CD14-positive monocyte (primary cell): ENCODE measurements around the gene ATG12. TPM values are rescaled to one million over a fixed set of nuclear protein-coding genes. Genes with fewer than 3 reads are reported as not detected.

ENCODE experiments used
- DNase-seq, 3 donors: peaks; one replicate each; pipeline ENCODE4 v3.0.0-alpha.2; 2011 to 2022
- H2AFZ ChIP-seq: 2 replicates; pipeline ENCODE4 v1.6.0; 2012; ENCODE audit warnings: mild to moderate bottlenecking, low read depth, low read length, inconsistent platforms; ENCODE audit not compliant: insufficient read depth, poor library complexity, severe bottlenecking
- H3K27ac ChIP-seq, 2 donors: 1 replicate in 1 of 2; 2 replicates in 1 of 2; pipeline ENCODE4 v1.5.1; 2012 to 2013; ENCODE audit warnings: low read length in 2 of 2, control low read depth in 1 of 2, inconsistent platforms in 1 of 2, low read depth in 1 of 2, mild to moderate bottlenecking in 1 of 2
- H3K27me3 ChIP-seq, 2 donors: one replicate each; pipeline versions ENCODE4 v1.6.0 to v1.6.1; 2011 to 2013; ENCODE audit warnings: low read length in 2 of 2; ENCODE audit not compliant: control insufficient read depth in 2 of 2, insufficient read depth in 2 of 2
- H3K36me3 ChIP-seq, 2 donors: replicated peaks in 1 of 2; 1 replicate in 1 of 2; 2 replicates in 1 of 2; pipeline versions ENCODE4 v1.5.1 to v1.6.1; 2012 to 2013; ENCODE audit warnings: low read length in 2 of 2, control low read depth in 1 of 2, inconsistent platforms in 1 of 2, mild to moderate bottlenecking in 1 of 2; ENCODE audit not compliant: insufficient read depth in 2 of 2, control insufficient read depth in 1 of 2
- H3K4me1 ChIP-seq, 2 donors: 1 replicate in 1 of 2; 2 replicates in 1 of 2; pipeline versions ENCODE4 v1.5.1 to v1.6.1; 2012 to 2013; ENCODE audit warnings: low read length in 2 of 2, control low read depth in 1 of 2, inconsistent platforms in 1 of 2, mild to moderate bottlenecking in 1 of 2, moderate library complexity in 1 of 2; ENCODE audit not compliant: insufficient read depth in 2 of 2, control insufficient read depth in 1 of 2
- H3K4me2 ChIP-seq: replicated peaks from 2 replicates; pipeline ENCODE3; 2012; ENCODE audit warnings: low read length, moderate library complexity, mild to moderate bottlenecking; ENCODE audit not compliant: poor library complexity, severe bottlenecking; ENCODE audit errors: extremely low read depth
- H3K4me3 ChIP-seq, 3 experiments: fragments of 200-600 bp in 1 of 3; sonication (generic) in 1 of 3; replicated peaks in 1 of 3; 1 replicate in 2 of 3; 2 replicates in 1 of 3; pipeline ENCODE4 v1.5.1; 2011 to 2013; ENCODE audit warnings: low read length in 3 of 3, mild to moderate bottlenecking in 3 of 3, control low read depth in 2 of 3, low read depth in 2 of 3, inconsistent platforms in 1 of 3, moderate library complexity in 1 of 3
- H3K79me2 ChIP-seq: 2 replicates; pipeline ENCODE4 v1.6.0; 2012; ENCODE audit warnings: mild to moderate bottlenecking, control low read depth, inconsistent platforms, low read length, moderate library complexity; ENCODE audit not compliant: insufficient read depth
- H3K9ac ChIP-seq: 2 replicates; pipeline ENCODE4 v1.6.0; 2017; ENCODE audit warnings: low read length, mild to moderate bottlenecking; ENCODE audit not compliant: insufficient read depth, poor library complexity, severe bottlenecking
- H3K9me3 ChIP-seq, 2 donors: replicated peaks in 1 of 2; 1 replicate in 1 of 2; 2 replicates in 1 of 2; pipeline versions ENCODE4 v1.5.1 to v1.6.1; 2012 to 2013; ENCODE audit warnings: low read length in 2 of 2, control low read depth in 1 of 2; ENCODE audit not compliant: control insufficient read depth in 1 of 2, insufficient read depth in 1 of 2
- H4K20me1 ChIP-seq: 2 replicates; pipeline ENCODE4 v1.6.0; 2012; ENCODE audit warnings: mild to moderate bottlenecking, low read length, control low read depth, moderate library complexity; ENCODE audit not compliant: insufficient read depth
- H3K27ac Mint-ChIP-seq, 7 donors: one replicate each; pipeline ENCODE4 v1.8.0; 2020; ENCODE audit warnings: mild to moderate bottlenecking in 7 of 7, mixed read lengths in 7 of 7, moderate library complexity in 6 of 7, inconsistent platforms in 2 of 7
- H3K27me3 Mint-ChIP-seq, 3 donors: one replicate each; pipeline ENCODE4 v1.8.0; 2021 to 2022; ENCODE audit warnings: low read depth in 3 of 3, mild to moderate bottlenecking in 3 of 3, mixed read lengths in 3 of 3, moderate library complexity in 3 of 3, inconsistent platforms in 1 of 3
- H3K36me3 Mint-ChIP-seq, 2 donors: one replicate each; pipeline ENCODE4 v1.8.0; 2020; ENCODE audit warnings: mixed read lengths in 2 of 2, inconsistent platforms in 1 of 2, mild to moderate bottlenecking in 1 of 2
- H3K4me1 Mint-ChIP-seq: one replicate; pipeline ENCODE4 v1.8.0; 2020; ENCODE audit warnings: mild to moderate bottlenecking, mixed read lengths
- H3K4me3 Mint-ChIP-seq, 2 donors: one replicate each; pipeline ENCODE4 v1.8.0; 2020; ENCODE audit warnings: mild to moderate bottlenecking in 2 of 2, mixed read lengths in 2 of 2, moderate library complexity in 1 of 2
- H3K9me3 Mint-ChIP-seq, 7 donors: one replicate each; pipeline ENCODE4 v1.8.0; 2020 to 2022; ENCODE audit warnings: mixed read lengths in 7 of 7, mild to moderate bottlenecking in 6 of 7, moderate library complexity in 6 of 7, inconsistent platforms in 2 of 7
- CTCF ChIP-seq: fragments of 200-600 bp; IDR thresholded peaks from one replicate; pipeline ENCODE4 v1.8.0; 2022; ENCODE audit warnings: antibody characterized with exemption, mild to moderate bottlenecking
- intact Hi-C, 2 donors: fragments of 100-400 bp; cut with micrococcal nuclease; formaldehyde crosslinking; loops; one replicate each; pipeline versions ENCODE4 v1.15.0 to v1.15.1; 2023
- polyA plus RNA-seq, 3 donors: library from polyadenylated mRNA; depleted of rRNA in 1 of 3; unstranded in 2 of 3; stranded (reverse) in 1 of 3; fragments of 300-500 nt in 2 of 3; fragments of >200 nt in 1 of 3; fragmentation: Illumina TruSeq in 2 of 3; gene quantifications; 1 replicate in 2 of 3; 2 replicates in 1 of 3; pipeline ENCODE4 v1.2.3, GENCODE V29; 2012 to 2021

The ATG12 gene
- polyA plus RNA-seq, 3 donors: 44.3 to 143 (median 101) TPM

- H3K27me3 ChIP-seq: peaks cover 37 to 61% of the 10 kb centered on the region in 2 donors
- H4K20me1 ChIP-seq: no peaks in the 10 kb centered on the region
- H3K27ac Mint-ChIP-seq: no peak overlapping the region
- H3K27ac ChIP-seq: no peak overlapping the region
- no peak overlapping the region for H2AFZ ChIP-seq
- H3K9me3 ChIP-seq: peaks cover 0 to 16% of the 10 kb centered on the region in 2 donors
- H3K9me3 Mint-ChIP-seq: peaks cover 0 to 12% (median 3%) of the 10 kb centered on the region in 7 donors
- intact Hi-C loops: no loop called here
- peaks cover 12% of the 10 kb centered on the region for H3K4me1 Mint-ChIP-seq
- H3K27me3 Mint-ChIP-seq: peaks cover 43 to 67% (median 43%) of the 10 kb centered on the region in 3 donors
- no peak for TF ChIP-seq CTCF
- peaks cover 7 to 11% of the 10 kb centered on the region in 2 donors for H3K4me1 ChIP-seq
- no peak overlapping the region for H3K4me3 ChIP-seq
- peaks cover 3 to 4% of the 10 kb centered on the region in 2 donors for H3K36me3 Mint-ChIP-seq
- no peaks in the 10 kb centered on the region for H3K36me3 ChIP-seq
- no peak overlapping the region for H3K4me2 ChIP-seq
- no peak overlapping the region for H3K4me3 Mint-ChIP-seq
- H3K9ac ChIP-seq: no peak overlapping the region
- no peak for DNase-seq
- H3K79me2 ChIP-seq: no peaks in the 10 kb centered on the region
These were observed 30.0 kb downstream of the ATG12 start for GRCh38 chr5:115811406-115811805.

DNA sequence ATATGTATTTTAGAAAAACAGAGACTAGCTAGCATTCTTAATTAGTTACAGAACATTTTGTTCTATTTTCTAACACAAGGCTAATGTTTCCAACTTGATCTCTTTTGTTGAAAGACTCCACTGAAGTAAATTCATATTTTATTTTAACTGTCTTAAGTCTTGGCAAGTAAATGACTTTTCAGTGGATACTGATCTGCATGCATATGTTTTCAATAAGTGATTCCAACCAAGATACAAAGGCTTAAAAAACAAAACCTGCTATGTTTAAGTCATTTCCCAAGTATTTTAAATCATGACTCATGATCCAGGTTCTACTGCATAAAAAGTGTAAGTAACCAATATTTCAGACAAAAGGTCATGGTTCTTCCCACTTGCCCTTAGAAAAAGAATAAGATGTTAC, 30.6 kb downstream of the ATG12 start:
- Histone ChIP-seq H3K27me3 (peaks cover 30 to 55% of the 10 kb centered on the region in 2 donors), H4K20me1 (no peaks in the 10 kb centered on the region), H3K27ac (no peak overlapping the region), H3K36me3 (no peaks in the 10 kb centered on the region), H2AFZ (no peak overlapping the region), H3K4me2 (no peak overlapping the region), H3K79me2 (no peaks in the 10 kb centered on the region), H3K9ac (no peak overlapping the region), H3K4me1 (peaks cover 3 to 5% of the 10 kb centered on the region in 2 donors), H3K4me3 (no peak overlapping the region), H3K9me3 (peaks cover 0 to 16% of the 10 kb centered on the region in 2 donors)
- intact Hi-C loops: no loop called here
- Mint-ChIP-seq H3K4me3 (no peak overlapping the region), H3K9me3 (peaks cover 0 to 11% (median 3%) of the 10 kb centered on the region in 7 donors), H3K4me1 (peaks cover 8% of the 10 kb centered on the region), H3K36me3 (peaks cover 0 to 3% of the 10 kb centered on the region in 2 donors), H3K27me3 (peaks cover 37 to 60% (median 38%) of the 10 kb centered on the region in 3 donors), H3K27ac (no peak overlapping the region)
- no peak for DNase-seq
- no peak for TF ChIP-seq CTCF
